ENCODE measurements around the gene CNTNAP5. TPM values are rescaled to one million over a fixed set of nuclear protein-coding genes. Genes with fewer than 3 reads are reported as not detected.

CNTNAP5 gene
- total RNA-seq, 4 donors from 2014 or later = not detected

DNA sequence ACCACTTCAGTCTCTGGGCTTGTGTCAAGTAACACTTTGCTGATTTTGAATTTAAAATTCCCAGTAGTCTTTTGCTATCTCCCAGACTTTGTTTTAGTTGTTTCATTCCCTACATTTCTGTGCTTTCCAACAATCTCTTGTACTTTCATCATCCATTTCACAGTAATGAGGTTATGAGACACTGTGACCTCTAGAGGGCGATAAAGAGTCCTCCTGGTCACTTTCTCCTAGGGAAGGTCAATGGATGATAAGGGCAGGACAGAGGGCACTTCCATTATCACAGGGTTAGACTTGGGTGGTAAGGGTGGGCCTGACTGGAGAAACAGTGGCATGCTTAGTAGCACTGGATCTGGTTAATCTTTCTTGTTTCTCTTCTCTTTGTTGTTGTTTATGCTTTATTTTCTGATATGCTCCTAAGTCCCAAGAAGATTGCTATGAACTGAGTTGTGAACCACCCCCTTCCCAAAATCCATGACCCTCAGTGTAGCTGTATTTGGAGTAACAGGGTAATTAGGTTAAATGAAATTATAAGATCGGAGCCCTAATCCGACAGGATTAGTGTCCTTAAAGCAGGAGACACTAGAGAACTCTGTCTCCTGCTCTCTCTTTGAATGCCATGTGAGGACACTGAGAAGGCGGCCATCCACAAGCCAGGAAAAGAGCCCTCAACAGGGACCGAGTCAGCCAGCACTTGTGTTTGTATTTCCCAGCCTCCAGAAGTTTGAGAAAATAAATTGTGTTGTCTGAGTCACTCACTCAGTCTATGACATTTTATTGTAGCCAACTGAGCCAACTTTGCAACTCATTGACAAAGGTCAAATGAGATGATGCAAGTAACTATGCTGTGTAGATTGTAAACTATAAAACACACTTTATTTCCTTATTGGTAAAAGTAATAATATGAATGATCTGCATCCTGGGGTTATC is 779.2 kb downstream of the CNTNAP5 start:
- Histone ChIP-seq H3K4me1 (no peaks in the 10 kb centered on the region), H3K27ac (no peak overlapping the region), H3K36me3 (no peaks in the 10 kb centered on the region), H3K9me3 (peaks cover 3% of the 10 kb centered on the region), H3K4me3 (no peak overlapping the region), H3K27me3 (no peaks in the 10 kb centered on the region)
- no peak for DNase-seq (ENCODE audit: low spot score in 2 of 2)
- TF ChIP-seq, protein P1, sequence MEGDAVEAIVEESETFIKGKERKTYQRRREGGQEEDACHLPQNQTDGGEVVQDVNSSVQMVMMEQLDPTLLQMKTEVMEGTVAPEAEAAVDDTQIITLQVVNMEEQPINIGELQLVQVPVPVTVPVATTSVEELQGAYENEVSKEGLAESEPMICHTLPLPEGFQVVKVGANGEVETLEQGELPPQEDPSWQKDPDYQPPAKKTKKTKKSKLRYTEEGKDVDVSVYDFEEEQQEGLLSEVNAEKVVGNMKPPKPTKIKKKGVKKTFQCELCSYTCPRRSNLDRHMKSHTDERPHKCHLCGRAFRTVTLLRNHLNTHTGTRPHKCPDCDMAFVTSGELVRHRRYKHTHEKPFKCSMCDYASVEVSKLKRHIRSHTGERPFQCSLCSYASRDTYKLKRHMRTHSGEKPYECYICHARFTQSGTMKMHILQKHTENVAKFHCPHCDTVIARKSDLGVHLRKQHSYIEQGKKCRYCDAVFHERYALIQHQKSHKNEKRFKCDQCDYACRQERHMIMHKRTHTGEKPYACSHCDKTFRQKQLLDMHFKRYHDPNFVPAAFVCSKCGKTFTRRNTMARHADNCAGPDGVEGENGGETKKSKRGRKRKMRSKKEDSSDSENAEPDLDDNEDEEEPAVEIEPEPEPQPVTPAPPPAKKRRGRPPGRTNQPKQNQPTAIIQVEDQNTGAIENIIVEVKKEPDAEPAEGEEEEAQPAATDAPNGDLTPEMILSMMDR (IDR thresholded peaks at IDR 0.05) = peak in 1 of 2 donors; percentile 32
- no peak for TF ChIP-seq EP300 (IDR thresholded peaks at IDR 0.05)
- 56% methylated on average over 5 of the region's 5 CpGs for WGBS

DNA sequence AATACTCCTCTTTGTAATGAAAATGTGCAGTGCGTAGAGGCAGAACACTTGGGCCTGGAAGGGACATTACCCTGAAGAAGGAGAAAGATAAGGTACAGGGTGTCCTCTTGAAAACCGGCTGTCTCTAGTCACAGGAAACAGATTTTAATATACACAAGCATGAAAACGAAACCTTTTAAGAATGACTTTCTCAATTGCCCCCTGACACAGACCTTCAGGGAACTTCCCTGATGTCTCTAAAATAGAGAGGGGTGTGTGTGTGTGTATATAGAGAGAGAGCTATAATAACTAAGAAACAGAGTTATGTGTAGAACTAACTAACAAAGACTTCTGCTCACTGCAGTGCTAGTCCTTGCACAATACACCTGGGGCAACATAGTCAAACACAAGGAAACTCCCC is 780.0 kb downstream of the CNTNAP5 start:
- DNase-seq (ENCODE audit: low spot score in 2 of 2) = no peak
- H3K36me3 ChIP-seq = no peaks in the 10 kb centered on the region
- peaks cover 3% of the 10 kb centered on the region for H3K9me3 ChIP-seq
- H3K27me3 ChIP-seq = no peaks in the 10 kb centered on the region
- H3K4me1 ChIP-seq = no peaks in the 10 kb centered on the region
- WGBS = 65% methylated on average over 3 of the region's 3 CpGs
- TF ChIP-seq, protein P1 (IDR thresholded peaks at IDR 0.05) = no peak
- TF ChIP-seq POLR2A (IDR thresholded peaks at IDR 0.05) (no peak), POLR2AphosphoS5 (IDR thresholded peaks at IDR 0.05) (no peak), EP300 (IDR thresholded peaks at IDR 0.05) (no peak)
- no peak overlapping the region for H3K4me3 ChIP-seq
- no peak overlapping the region for H3K27ac ChIP-seq

DNA sequence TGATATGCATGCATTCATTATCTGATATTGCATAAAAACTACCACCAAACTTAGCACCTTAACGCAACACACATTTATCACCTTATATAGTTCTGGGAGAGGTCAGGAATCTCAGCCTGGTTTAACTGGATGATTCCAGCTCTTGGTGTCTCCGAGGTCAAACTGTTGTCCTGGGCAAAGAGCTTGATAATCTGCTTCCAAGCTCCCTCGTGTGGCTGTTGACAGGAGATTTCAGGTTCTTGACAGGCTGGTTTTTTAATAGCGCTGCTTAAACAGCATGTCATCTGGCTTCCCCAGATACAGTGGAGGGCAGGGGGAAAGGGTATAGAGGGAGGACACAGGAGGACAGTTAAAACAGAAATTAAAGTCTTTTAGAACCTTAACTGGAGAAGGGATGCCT is 785.0 kb downstream of the CNTNAP5 start:
- DNase-seq (ENCODE audit: low spot score in 2 of 2) = no peak
- no peak for TF ChIP-seq EP300 (IDR thresholded peaks at IDR 0.05)
- no peak for TF ChIP-seq POLR2AphosphoS5 (IDR thresholded peaks at IDR 0.05)
- no peak for TF ChIP-seq POLR2A (IDR thresholded peaks at IDR 0.05)
- TF ChIP-seq, protein P1 (IDR thresholded peaks at IDR 0.05) = no peak

DNA sequence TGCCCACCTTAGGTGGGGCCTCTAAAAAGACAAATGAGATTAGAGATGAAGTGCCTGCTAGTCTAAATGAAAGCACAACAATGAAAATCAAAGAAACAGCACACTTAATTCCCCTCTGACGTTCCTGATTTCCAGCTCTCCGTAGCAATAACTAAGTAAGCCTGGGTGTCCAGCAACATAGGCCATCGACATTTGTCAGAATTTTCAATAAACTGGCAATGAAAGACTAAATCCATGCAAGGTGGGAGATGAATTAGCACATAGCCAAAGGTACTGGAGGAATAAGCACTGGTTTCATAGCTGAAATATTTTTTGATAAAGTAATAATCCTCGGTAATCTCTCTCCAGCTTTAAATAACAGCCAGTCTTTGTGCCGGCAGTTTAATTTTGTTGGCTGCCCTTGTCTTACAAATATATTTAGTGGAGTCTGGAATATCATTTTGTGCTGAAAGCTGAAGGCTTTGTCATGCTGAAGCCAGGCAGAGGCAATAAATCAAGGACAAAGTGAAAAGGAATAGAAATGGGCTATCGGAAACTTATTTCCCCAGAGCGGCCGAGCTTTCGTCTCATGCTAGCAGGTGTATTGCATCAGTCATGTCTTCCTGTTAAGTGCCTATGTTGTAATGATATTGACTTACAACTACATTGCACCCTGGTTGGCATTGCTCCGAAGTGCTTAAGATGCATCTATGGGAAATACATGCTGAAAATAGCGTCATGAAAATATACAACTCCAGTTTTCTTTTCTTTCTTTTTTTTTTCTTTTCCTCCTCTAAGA is 790.1 kb downstream of the CNTNAP5 start:
- Histone ChIP-seq H3K27ac (no peak overlapping the region), H3K9me3 (no peaks in the 10 kb centered on the region), H3K4me1 (no peaks in the 10 kb centered on the region), H3K4me3 (no peak overlapping the region), H3K36me3 (no peaks in the 10 kb centered on the region), H3K27me3 (no peaks in the 10 kb centered on the region)
- no peak for DNase-seq (ENCODE audit: low spot score in 2 of 2)
- TF ChIP-seq POLR2A (IDR thresholded peaks at IDR 0.05) (no peak), EP300 (IDR thresholded peaks at IDR 0.05) (no peak), POLR2AphosphoS5 (IDR thresholded peaks at IDR 0.05) (no peak)
- TF ChIP-seq, protein P1 (IDR thresholded peaks at IDR 0.05) = no peak
- WGBS = 77% methylated on average over 11 of the region's 11 CpGs

More for the DNA sequence above, 785.0 kb downstream of the CNTNAP5 start:
- H3K4me1 ChIP-seq = no peaks in the 10 kb centered on the region
- H3K4me3 ChIP-seq = no peak overlapping the region
- H3K36me3 ChIP-seq = no peaks in the 10 kb centered on the region
- H3K9me3 ChIP-seq = no peaks in the 10 kb centered on the region
- 38% methylated on average over 4 of the region's 4 CpGs for WGBS
- no peaks in the 10 kb centered on the region for H3K27me3 ChIP-seq
- no peak overlapping the region for H3K27ac ChIP-seq

DNA sequence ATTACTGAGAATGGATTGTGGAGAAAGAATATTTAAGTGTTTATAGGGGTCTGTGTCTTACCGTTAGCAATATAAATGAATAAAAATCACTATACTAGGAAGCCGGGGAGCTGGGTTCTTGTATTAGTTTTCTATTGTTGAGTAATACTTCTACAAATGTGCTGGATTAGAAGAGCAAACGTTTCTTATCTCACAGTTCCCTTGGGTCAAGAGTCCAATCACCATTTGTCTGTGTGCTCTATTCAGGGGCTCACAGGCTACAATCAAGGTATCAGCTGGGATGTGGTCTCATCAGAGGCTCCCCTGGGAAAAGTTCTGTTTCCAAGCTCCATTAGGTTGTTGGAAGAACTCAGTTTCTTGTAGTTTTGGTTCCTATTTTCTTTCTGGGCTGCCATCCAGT is 790.9 kb downstream of the CNTNAP5 start:
- Histone ChIP-seq H3K4me3 (no peak overlapping the region), H3K36me3 (no peaks in the 10 kb centered on the region), H3K4me1 (no peaks in the 10 kb centered on the region), H3K9me3 (no peaks in the 10 kb centered on the region), H3K27ac (no peak overlapping the region), H3K27me3 (no peaks in the 10 kb centered on the region)
- no peak for DNase-seq (ENCODE audit: low spot score in 2 of 2)
- WGBS = 79% methylated on average over 3 of the region's 3 CpGs
- TF ChIP-seq POLR2A (IDR thresholded peaks at IDR 0.05) (no peak), POLR2AphosphoS5 (IDR thresholded peaks at IDR 0.05) (no peak), EP300 (IDR thresholded peaks at IDR 0.05) (no peak)
- TF ChIP-seq, protein P1 (IDR thresholded peaks at IDR 0.05) = no peak
